Suprapubic skin (tissue), 4 donors: ENCODE measurements around the gene ADGRB3. TPM values are rescaled to one million over a fixed set of nuclear protein-coding genes. Genes with fewer than 3 reads are reported as not detected.

Experiments used
- DNase-seq, 2 donors: peaks; one replicate each; pipeline ENCODE4 v3.0.0-alpha.2; 2019; ENCODE audit warnings: low spot score in 2 of 2
- H3K27ac ChIP-seq: fragments of 200-600 bp; sonication (generic); one replicate; pipeline ENCODE4 v1.5.1; 2019
- H3K27me3 ChIP-seq: fragments of 200-600 bp; sonication (generic); one replicate; pipeline ENCODE4 v1.5.1; 2019
- H3K36me3 ChIP-seq: fragments of 200-600 bp; sonication (generic); one replicate; pipeline ENCODE4 v1.5.1; 2019
- H3K4me1 ChIP-seq: fragments of 200-600 bp; sonication (generic); one replicate; pipeline ENCODE4 v1.5.1; 2019
- H3K4me3 ChIP-seq: fragments of 200-600 bp; sonication (generic); one replicate; pipeline ENCODE4 v1.5.1; 2019; ENCODE audit warnings: mild to moderate bottlenecking
- H3K9me3 ChIP-seq: fragments of 200-600 bp; sonication (generic); one replicate; pipeline ENCODE4 v1.5.1; 2019
- CTCF ChIP-seq, 2 donors: fragments of 200-600 bp in 1 of 2; fragments of 450-650 bp in 1 of 2; sonication (generic) in 1 of 2; IDR thresholded peaks; one replicate each; pipeline ENCODE4 v1.5.1; 2016 to 2019; ENCODE audit warnings: antibody characterized with exemption in 2 of 2, mild to moderate bottlenecking in 1 of 2, moderate library complexity in 1 of 2
- EP300 ChIP-seq: sonication (generic); formaldehyde crosslinking; IDR thresholded peaks from one replicate; pipeline ENCODE4 v1.6.1; 2017; ENCODE audit warnings: antibody characterized with exemption
- POLR2A ChIP-seq, 2 donors: fragments of 450-650 bp; IDR thresholded peaks; one replicate each; pipeline ENCODE4 v1.6.1; 2017; ENCODE audit warnings: antibody characterized with exemption in 2 of 2, mild to moderate bottlenecking in 2 of 2, moderate library complexity in 2 of 2
- POLR2AphosphoS5 ChIP-seq, 3 donors: sonication (generic); formaldehyde crosslinking; IDR thresholded peaks; one replicate each; pipeline ENCODE4 v1.6.1; 2017; ENCODE audit warnings: antibody characterized with exemption in 3 of 3
- WGBS: methylation state at CpG from one replicate; pipeline ENCODE4 v1.1.5; 2018; 5-methylcytosine and 5-hydroxymethylcytosine counted together
- total RNA-seq, 4 donors: library from RNA; depleted of rRNA; stranded (reverse); fragments of >200 nt; gene quantifications; one replicate each; pipeline ENCODE4 v1.1.0, GENCODE V29; 2016

The ADGRB3 gene
- total RNA-seq, 4 donors from 2014 or later: 0.42 to 2.2 (median 1.3) TPM

- WGBS: 70% methylated on average over 8 of the region's 8 CpGs
- DNase-seq: no peak
- Histone ChIP-seq H3K27ac (no peak overlapping the region), H3K4me3 (no peak overlapping the region), H3K4me1 (no peaks in the 10 kb centered on the region), H3K36me3 (no peaks in the 10 kb centered on the region), H3K9me3 (no peaks in the 10 kb centered on the region), H3K27me3 (no peaks in the 10 kb centered on the region)
- TF ChIP-seq POLR2A (IDR thresholded peaks at IDR 0.05) (no peak), CTCF (IDR thresholded peaks at IDR 0.05) (no peak), EP300 (no peak), POLR2AphosphoS5 (IDR thresholded peaks at IDR 0.05) (no peak)
These were observed 654.8 kb downstream of the ADGRB3 start for GRCh38 chr6:69289689-69290495.

- Histone ChIP-seq H3K4me1 (no peaks in the 10 kb centered on the region), H3K9me3 (no peaks in the 10 kb centered on the region), H3K4me3 (no peak overlapping the region), H3K27me3 (no peaks in the 10 kb centered on the region), H3K36me3 (no peaks in the 10 kb centered on the region), H3K27ac (no peak overlapping the region)
- WGBS: 89% methylated on average over 4 of the region's 4 CpGs
- TF ChIP-seq CTCF (IDR thresholded peaks at IDR 0.05) (no peak), POLR2A (IDR thresholded peaks at IDR 0.05) (no peak), EP300 (no peak), POLR2AphosphoS5 (IDR thresholded peaks at IDR 0.05) (no peak)
- no peak for DNase-seq
These were observed 658.4 kb downstream of the ADGRB3 start for GRCh38 chr6:69293471-69293870.

GRCh38 chr6:69294407-69294806 is 659.3 kb downstream of the ADGRB3 start:
- Histone ChIP-seq H3K4me1 (no peaks in the 10 kb centered on the region), H3K27me3 (no peaks in the 10 kb centered on the region), H3K27ac (no peak overlapping the region), H3K9me3 (no peaks in the 10 kb centered on the region), H3K36me3 (no peaks in the 10 kb centered on the region), H3K4me3 (no peak overlapping the region)
- WGBS: 57% methylated on average over 5 of the region's 5 CpGs
- TF ChIP-seq CTCF (IDR thresholded peaks at IDR 0.05): no peak
- TF ChIP-seq EP300: no peak
- TF ChIP-seq POLR2A (IDR thresholded peaks at IDR 0.05): no peak
- TF ChIP-seq POLR2AphosphoS5 (IDR thresholded peaks at IDR 0.05): no peak
- no peak for DNase-seq

GRCh38 chr6:69294862-69295261 is 659.8 kb downstream of the ADGRB3 start:
- no peaks in the 10 kb centered on the region for H3K4me1 ChIP-seq
- DNase-seq: no peak
- no peaks in the 10 kb centered on the region for H3K36me3 ChIP-seq
- WGBS: 85% methylated on average over 4 of the region's 4 CpGs
- no peak overlapping the region for H3K4me3 ChIP-seq
- H3K9me3 ChIP-seq: no peaks in the 10 kb centered on the region
- no peak overlapping the region for H3K27ac ChIP-seq
- no peaks in the 10 kb centered on the region for H3K27me3 ChIP-seq
- no peak for TF ChIP-seq POLR2A (IDR thresholded peaks at IDR 0.05)
- no peak for TF ChIP-seq EP300
- no peak for TF ChIP-seq CTCF (IDR thresholded peaks at IDR 0.05)
- no peak for TF ChIP-seq POLR2AphosphoS5 (IDR thresholded peaks at IDR 0.05)

- DNase-seq: no peak
- no peak for TF ChIP-seq POLR2A (IDR thresholded peaks at IDR 0.05)
- no peak for TF ChIP-seq CTCF (IDR thresholded peaks at IDR 0.05)
- TF ChIP-seq POLR2AphosphoS5 (IDR thresholded peaks at IDR 0.05): no peak
- no peak for TF ChIP-seq EP300
- H3K9me3 ChIP-seq: peaks cover 6% of the 10 kb centered on the region
- H3K4me3 ChIP-seq: no peak overlapping the region
- H3K36me3 ChIP-seq: no peaks in the 10 kb centered on the region
- WGBS: 91% methylated on average over 2 of the region's 2 CpGs
- H3K4me1 ChIP-seq: no peaks in the 10 kb centered on the region
- H3K27me3 ChIP-seq: no peaks in the 10 kb centered on the region
- no peak overlapping the region for H3K27ac ChIP-seq
These were observed 668.3 kb downstream of the ADGRB3 start for GRCh38 chr6:69303382-69303781.
